IMR-90 (cell line): ENCODE results near the gene CALCOCO1. TPM values are rescaled to one million over a fixed set of nuclear protein-coding genes. Genes with fewer than 3 reads are reported as not detected.

Source experiments
- ATAC-seq: fragments of 200-7000 bp; cut with Tn5 transposase; 2 replicates; pipeline ENCODE4 v1.9.1; 2020; ENCODE audit warnings: low read depth, mild to moderate bottlenecking, moderate library complexity
- BruUV-seq: library from RNA; stranded (reverse); fragments of 400-500 nt; replicated peaks from 2 replicates; lab custom pipeline; 2021; lab: Mats Ljungman, UMichigan
- CTCF ChIA-PET: fragments of 300-600 bp; formaldehyde crosslinking; extraction: SDS; loops from one replicate; lab custom pipeline; 2021; ENCODE audit warnings: antibody characterized with exemption; lab: Yijun Ruan, JAX
- POLR2A ChIA-PET: fragments of 300-600 bp; sonication (Branson Sonifier 250); formaldehyde crosslinking; loops from one replicate; lab custom pipeline; 2022; ENCODE audit warnings: antibody characterized with exemption; ENCODE audit not compliant: unreplicated experiment; lab: Charles Lee
- DNase-seq: peaks from one replicate; pipeline ENCODE4 v3.0.0; 2013
- H2AFZ ChIP-seq: replicated peaks from 2 replicates; pipeline ENCODE3; 2013; ENCODE audit warnings: low read length, mild to moderate bottlenecking; ENCODE audit not compliant: poor library complexity
- H2AK5ac ChIP-seq: 2 replicates; pipeline ENCODE4 v1.6.1; 2013; ENCODE audit warnings: low read depth, low read length, inconsistent platforms
- H2AK9ac ChIP-seq: replicated peaks from 2 replicates; pipeline ENCODE3; 2013; ENCODE audit warnings: mild to moderate bottlenecking, low read depth, low read length, moderate library complexity; ENCODE audit not compliant: poor library complexity
- H2BK120ac ChIP-seq: 2 replicates; pipeline ENCODE4 v1.6.1; 2013; ENCODE audit warnings: low read depth, low read length, inconsistent platforms
- H2BK15ac ChIP-seq: 3 replicates; pipeline ENCODE4 v1.6.1; 2013; ENCODE audit warnings: low read depth, low read length, inconsistent platforms
- H2BK20ac ChIP-seq: 2 replicates; pipeline ENCODE4 v1.6.1; 2013; ENCODE audit warnings: low read depth, mild to moderate bottlenecking, inconsistent platforms, low read length, moderate library complexity
- H2BK5ac ChIP-seq: 2 replicates; pipeline ENCODE4 v1.6.1; 2013; ENCODE audit warnings: mild to moderate bottlenecking, low read depth, low read length, inconsistent platforms; ENCODE audit not compliant: poor library complexity, severe bottlenecking
- H3K14ac ChIP-seq: replicated peaks from 2 replicates; pipeline ENCODE4 v1.6.1; 2013; ENCODE audit warnings: low read depth, low read length, inconsistent platforms
- H3K18ac ChIP-seq: 2 replicates; pipeline ENCODE4 v1.6.1; 2013; ENCODE audit warnings: low read depth, low read length, control low read depth
- H3K23ac ChIP-seq: 2 replicates; pipeline ENCODE4 v1.6.1; 2013; ENCODE audit warnings: low read depth, low read length, inconsistent platforms
- H3K27ac ChIP-seq: 2 replicates; pipeline ENCODE4 v1.5.1; 2013; ENCODE audit warnings: mild to moderate bottlenecking, control low read depth, low read length; ENCODE audit not compliant: insufficient read depth
- H3K27me3 ChIP-seq: 2 replicates; pipeline ENCODE4 v1.6.1; 2013; ENCODE audit warnings: low read length; ENCODE audit not compliant: control insufficient read depth, insufficient read depth
- H3K36me3 ChIP-seq: 2 replicates; pipeline ENCODE4 v1.6.1; 2013; ENCODE audit warnings: low read length, mixed read lengths; ENCODE audit not compliant: control insufficient read depth, insufficient read depth
- H3K4ac ChIP-seq: 2 replicates; pipeline ENCODE4 v1.6.1; 2013; ENCODE audit warnings: low read depth, low read length, inconsistent platforms
- H3K4me1 ChIP-seq: 2 replicates; pipeline ENCODE4 v1.6.1; 2013; ENCODE audit warnings: low read length, mixed read lengths; ENCODE audit not compliant: control insufficient read depth, insufficient read depth
- H3K4me2 ChIP-seq: 2 replicates; pipeline ENCODE4 v1.6.1; 2013; ENCODE audit warnings: low read depth, mild to moderate bottlenecking, control low read depth, low read length, moderate library complexity
- H3K4me3 ChIP-seq: 2 replicates; pipeline ENCODE4 v1.5.1; 2013; ENCODE audit warnings: low read depth, mild to moderate bottlenecking, control low read depth, low read length, moderate library complexity; ENCODE audit not compliant: insufficient read depth
- H3K56ac ChIP-seq: 2 replicates; pipeline ENCODE4 v1.6.1; 2013; ENCODE audit warnings: low read length, inconsistent platforms; ENCODE audit not compliant: insufficient read depth; ENCODE audit errors: extremely low read depth
- H3K79me1 ChIP-seq, 2 experiments: 2 replicates each; pipeline ENCODE4 v1.6.1; 2013; ENCODE audit warnings: low read length in 2 of 2, inconsistent platforms in 1 of 2, low read depth in 1 of 2
- H3K9ac ChIP-seq: 2 replicates; pipeline ENCODE4 v1.6.1; 2013; ENCODE audit warnings: low read depth, low read length, control low read depth
- H3K9me1 ChIP-seq: 2 replicates; pipeline ENCODE4 v1.6.1; 2013; ENCODE audit warnings: low read length, inconsistent platforms; ENCODE audit not compliant: insufficient read depth
- H3K9me3 ChIP-seq: 2 replicates; pipeline ENCODE4 v1.6.1; 2013; ENCODE audit warnings: low read length; ENCODE audit not compliant: control insufficient read depth, insufficient read depth
- H4K20me1 ChIP-seq: 2 replicates; pipeline ENCODE4 v1.6.1; 2013; ENCODE audit warnings: low read length, inconsistent platforms; ENCODE audit not compliant: insufficient read depth
- H4K5ac ChIP-seq: 2 replicates; pipeline ENCODE4 v1.6.1; 2013; ENCODE audit warnings: mild to moderate bottlenecking, low read depth, low read length, control low read depth
- H4K8ac ChIP-seq, 2 experiments: 2 replicates each; pipeline ENCODE4 v1.6.1; 2013; ENCODE audit warnings: low read depth in 2 of 2, low read length in 2 of 2, control low read depth in 1 of 2, inconsistent platforms in 1 of 2
- H4K91ac ChIP-seq: 2 replicates; pipeline ENCODE4 v1.6.1; 2013; ENCODE audit warnings: low read depth, low read length, inconsistent platforms; ENCODE audit not compliant: insufficient read depth
- BHLHE40 ChIP-seq: fragments of 150-350 bp; IDR thresholded peaks from 2 replicates; pipeline ENCODE4 v1.6.1; 2016; ENCODE audit warnings: mild to moderate bottlenecking, low read depth, low read length
- FOS ChIP-seq: fragments of 150-350 bp; IDR thresholded peaks from 2 replicates; pipeline ENCODE4 v1.6.1; 2016; ENCODE audit warnings: low read depth, low read length
- MAZ ChIP-seq: IDR thresholded peaks from 2 replicates; pipeline ENCODE4 v1.6.1; 2012; ENCODE audit warnings: low read depth, mild to moderate bottlenecking, low read length, improper control_type of control experiment, moderate library complexity, borderline replicate concordance
- MXI1 ChIP-seq: IDR thresholded peaks from 2 replicates; pipeline ENCODE4 v1.6.1; 2012; ENCODE audit warnings: low read depth, mild to moderate bottlenecking, low read length, moderate library complexity, borderline replicate concordance
- NFE2L2 ChIP-seq: fragments of 150-350 bp; IDR thresholded peaks from 2 replicates; pipeline ENCODE4 v1.6.1; 2016; ENCODE audit warnings: low read depth, mild to moderate bottlenecking, low read length
- POLR2A ChIP-seq: IDR thresholded peaks from 2 replicates; pipeline ENCODE4 v1.6.1; 2012; ENCODE audit warnings: mild to moderate bottlenecking, low read depth, low read length
- RCOR1 ChIP-seq: IDR thresholded peaks from 2 replicates; pipeline ENCODE4 v1.6.1; 2012; ENCODE audit warnings: mild to moderate bottlenecking, low read length, improper control_type of control experiment; ENCODE audit not compliant: insufficient replicate concordance
- SMC3 ChIP-seq: fragments of 150-350 bp; IDR thresholded peaks from 2 replicates; pipeline ENCODE4 v1.6.1; 2016; ENCODE audit warnings: low read depth, mild to moderate bottlenecking, antibody characterized with exemption, low read length, moderate library complexity
- WGBS, 2 experiments: methylation state at CpG; one replicate each; pipeline versions ENCODE4 v1.1.5 to v1.1.7; 2013; ENCODE audit warnings: missing lambda C conversion rate in 2 of 2; ENCODE audit not compliant: insufficient read length in 1 of 2; ENCODE audit errors: extremely low coverage in 2 of 2; 5-methylcytosine and 5-hydroxymethylcytosine counted together
- dilution Hi-C: fragments of 300-500 bp; cut with HindIII; formaldehyde crosslinking; loops from one replicate; pipeline ENCODE4 v1.14.3; 2018; ENCODE audit warnings: low sequenced_read_pairs; ENCODE audit not compliant: unreplicated experiment
- in situ Hi-C: fragments of 300-500 bp; cut with MboI; formaldehyde crosslinking; loops from 3 replicates; pipeline ENCODE4 v1.14.3; 2019; ENCODE audit warnings: low sequenced_read_pairs, inconsistent platforms, mixed read lengths
- intact Hi-C: fragments of 100-400 bp; cut with micrococcal nuclease; formaldehyde crosslinking; loops from 2 replicates; pipeline ENCODE4 v1.10.0; 2022
- polyA plus RNA-seq, 3 experiments: library from polyadenylated mRNA; depleted of rRNA; stranded (reverse); fragments of >200 nt; gene quantifications; 2 replicates each; pipeline ENCODE4 v1.2.3, GENCODE V29; 2012; ENCODE audit warnings: low replicate concordance in 1 of 3
- total RNA-seq: library from RNA; depleted of rRNA; stranded (reverse); fragments of >200 nt; gene quantifications from 2 replicates; pipeline ENCODE4 v1.2.3, GENCODE V29; 2012
- TF ChIP-seq, protein P1 (sequence below): conservative IDR thresholded peaks from 2 replicates; pipeline ENCODE4 v1.5.1; 2012; ENCODE audit warnings: mild to moderate bottlenecking, low read depth, low read length, improper control_type of control experiment
- TF ChIP-seq, protein P2 (sequence below): fragments of 150-350 bp; IDR thresholded peaks from 2 replicates; pipeline ENCODE4 v1.6.1; 2016; ENCODE audit warnings: low read depth, mild to moderate bottlenecking, low read length, moderate library complexity, borderline replicate concordance
- TF ChIP-seq, protein P3 (sequence below): fragments of 150-350 bp; IDR thresholded peaks from 2 replicates; pipeline ENCODE4 v1.6.1; 2017; ENCODE audit warnings: mild to moderate bottlenecking, antibody characterized with exemption, low read length, low read depth

The CALCOCO1 gene
- total and polyA plus RNA-seq, 2 of the 4 experiments (the other 2 are of a cell fraction) = 156 to 169 TPM

DNA sequence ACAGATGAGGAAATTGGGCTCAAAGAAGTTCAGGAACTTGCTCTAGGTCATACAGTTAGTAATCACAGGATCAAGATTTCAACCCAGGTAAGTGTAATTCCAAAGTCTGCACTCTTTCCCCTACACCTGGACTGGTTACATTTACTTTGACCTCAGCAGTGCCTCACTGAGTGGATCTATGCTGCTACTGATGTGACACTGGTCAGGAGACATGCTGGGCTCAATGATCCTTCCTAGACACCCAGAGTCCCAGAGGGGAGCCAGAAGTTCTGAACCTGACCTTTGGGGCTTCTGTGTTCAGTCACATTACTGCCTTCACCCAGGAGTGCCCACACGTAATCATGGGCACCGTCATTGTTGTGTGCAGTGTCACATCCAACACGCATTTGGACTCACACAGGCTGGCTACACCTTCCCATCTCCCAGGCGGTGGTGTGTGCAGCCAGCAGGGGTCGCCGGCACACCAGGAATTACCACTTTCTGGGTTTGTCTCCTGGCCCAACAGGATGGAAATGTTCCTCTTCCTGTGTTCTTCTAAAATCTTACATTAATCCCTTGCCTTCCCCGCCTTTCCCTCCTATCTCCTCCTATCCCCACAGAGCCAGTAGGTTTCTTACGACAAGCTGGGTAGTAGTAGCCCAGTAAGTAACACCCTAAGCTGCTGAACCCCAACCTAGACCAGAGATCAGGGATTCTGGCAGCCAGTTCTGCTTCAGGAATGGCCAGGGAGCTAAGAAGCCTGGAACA is 25.6 kb downstream of the CALCOCO1 start (continued):
- no peak for TF ChIP-seq NFE2L2

DNA sequence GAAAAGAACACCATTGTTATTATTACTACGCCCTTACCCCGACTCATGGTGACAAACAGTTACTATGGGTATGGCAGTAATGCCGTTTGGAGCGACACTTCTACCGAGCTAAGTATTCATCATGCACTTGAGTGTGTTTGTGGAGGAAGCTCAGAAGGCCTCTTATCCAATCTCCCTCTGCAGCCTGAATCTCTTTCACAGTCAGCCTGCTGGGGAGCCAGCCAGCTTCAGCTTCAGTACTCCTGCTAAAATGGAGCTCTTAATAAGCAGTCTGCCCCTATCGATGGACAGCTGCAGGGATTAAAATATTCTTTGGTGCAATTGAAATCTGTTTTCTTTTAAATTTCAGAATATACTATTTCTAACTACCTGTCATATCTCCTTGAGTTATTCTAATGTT is 26.7 kb downstream of the CALCOCO1 start:
- no peak overlapping the region for H3K23ac ChIP-seq
- no peaks in the 10 kb centered on the region for H3K9me3 ChIP-seq
- H3K4ac ChIP-seq = no peak overlapping the region
- no CpG with 5 or more reads among the region's 6 CpGs for WGBS, 2 experiments
- H3K4me1 ChIP-seq = peaks cover 2% of the 10 kb centered on the region; the same call in 1 of the 2 replicates
- ChIA-PET POLR2A (no interaction called here), CTCF (interaction anchor here (1.0 to 2.6 kb wide), 3 partner anchors 43 to 158 kb away, joined by 3 to 20 read pairs (median 10); no protein-coding TSS in a partner anchor)
- H3K56ac ChIP-seq = no peak overlapping the region
- no peak overlapping the region for H2BK120ac ChIP-seq
- BruUV-seq = no TSS peak
- no peak overlapping the region for H2BK20ac ChIP-seq
- no peak overlapping the region for H3K9ac ChIP-seq
- no peak overlapping the region for H4K91ac ChIP-seq
- H2AK5ac ChIP-seq = no peak overlapping the region
- H4K20me1 ChIP-seq = no peaks in the 10 kb centered on the region
- H3K27me3 ChIP-seq = peaks cover 64% of the 10 kb centered on the region
- no peak for TF ChIP-seq NFE2L2
- TF ChIP-seq, protein P1, sequence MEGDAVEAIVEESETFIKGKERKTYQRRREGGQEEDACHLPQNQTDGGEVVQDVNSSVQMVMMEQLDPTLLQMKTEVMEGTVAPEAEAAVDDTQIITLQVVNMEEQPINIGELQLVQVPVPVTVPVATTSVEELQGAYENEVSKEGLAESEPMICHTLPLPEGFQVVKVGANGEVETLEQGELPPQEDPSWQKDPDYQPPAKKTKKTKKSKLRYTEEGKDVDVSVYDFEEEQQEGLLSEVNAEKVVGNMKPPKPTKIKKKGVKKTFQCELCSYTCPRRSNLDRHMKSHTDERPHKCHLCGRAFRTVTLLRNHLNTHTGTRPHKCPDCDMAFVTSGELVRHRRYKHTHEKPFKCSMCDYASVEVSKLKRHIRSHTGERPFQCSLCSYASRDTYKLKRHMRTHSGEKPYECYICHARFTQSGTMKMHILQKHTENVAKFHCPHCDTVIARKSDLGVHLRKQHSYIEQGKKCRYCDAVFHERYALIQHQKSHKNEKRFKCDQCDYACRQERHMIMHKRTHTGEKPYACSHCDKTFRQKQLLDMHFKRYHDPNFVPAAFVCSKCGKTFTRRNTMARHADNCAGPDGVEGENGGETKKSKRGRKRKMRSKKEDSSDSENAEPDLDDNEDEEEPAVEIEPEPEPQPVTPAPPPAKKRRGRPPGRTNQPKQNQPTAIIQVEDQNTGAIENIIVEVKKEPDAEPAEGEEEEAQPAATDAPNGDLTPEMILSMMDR = no peak
- no peak for TF ChIP-seq BHLHE40
- TF ChIP-seq, protein P2, sequence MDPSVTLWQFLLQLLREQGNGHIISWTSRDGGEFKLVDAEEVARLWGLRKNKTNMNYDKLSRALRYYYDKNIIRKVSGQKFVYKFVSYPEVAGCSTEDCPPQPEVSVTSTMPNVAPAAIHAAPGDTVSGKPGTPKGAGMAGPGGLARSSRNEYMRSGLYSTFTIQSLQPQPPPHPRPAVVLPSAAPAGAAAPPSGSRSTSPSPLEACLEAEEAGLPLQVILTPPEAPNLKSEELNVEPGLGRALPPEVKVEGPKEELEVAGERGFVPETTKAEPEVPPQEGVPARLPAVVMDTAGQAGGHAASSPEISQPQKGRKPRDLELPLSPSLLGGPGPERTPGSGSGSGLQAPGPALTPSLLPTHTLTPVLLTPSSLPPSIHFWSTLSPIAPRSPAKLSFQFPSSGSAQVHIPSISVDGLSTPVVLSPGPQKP = no peak
- TF ChIP-seq FOS = no peak
- TF ChIP-seq SMC3 = no peak
- no peak for TF ChIP-seq POLR2A
- TF ChIP-seq, protein P3, sequence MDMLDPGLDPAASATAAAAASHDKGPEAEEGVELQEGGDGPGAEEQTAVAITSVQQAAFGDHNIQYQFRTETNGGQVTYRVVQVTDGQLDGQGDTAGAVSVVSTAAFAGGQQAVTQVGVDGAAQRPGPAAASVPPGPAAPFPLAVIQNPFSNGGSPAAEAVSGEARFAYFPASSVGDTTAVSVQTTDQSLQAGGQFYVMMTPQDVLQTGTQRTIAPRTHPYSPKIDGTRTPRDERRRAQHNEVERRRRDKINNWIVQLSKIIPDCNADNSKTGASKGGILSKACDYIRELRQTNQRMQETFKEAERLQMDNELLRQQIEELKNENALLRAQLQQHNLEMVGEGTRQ = no peak
- no peak for TF ChIP-seq MXI1
- TF ChIP-seq MAZ = no peak
- no peak for TF ChIP-seq RCOR1
- H3K9me1 ChIP-seq = no peaks in the 10 kb centered on the region
- H3K36me3 ChIP-seq = no peaks in the 10 kb centered on the region
- no peak overlapping the region for H3K18ac ChIP-seq
- H4K5ac ChIP-seq = no peak overlapping the region
- H2BK5ac ChIP-seq = no peak overlapping the region
- no peak overlapping the region for H2BK15ac ChIP-seq
- no peak for DNase-seq
- dilution Hi-C loops = no loop called here
- no peak for ATAC-seq
- in situ Hi-C loops = loop anchor here (5.0 to 10.0 kb wide), 2 partner anchors 42 to 494 kb away; no protein-coding TSS in a partner anchor
- H2AK9ac ChIP-seq = no peak overlapping the region
- H2AFZ ChIP-seq = no peak overlapping the region
- no peak overlapping the region for H3K4me3 ChIP-seq
- H3K4me2 ChIP-seq = no peak overlapping the region
- H4K8ac ChIP-seq = no peak overlapping the region
- intact Hi-C loops = loop anchor here (10.0 kb wide), 2 partner anchors 304 to 504 kb away; partner anchors contain the start of genes HOXC8 and HOXC9
- no peaks in the 10 kb centered on the region for H3K79me1 ChIP-seq
- H3K14ac ChIP-seq = no peak overlapping the region
- H3K27ac ChIP-seq = no peak overlapping the region
